ENCODE data around the gene TIGD4. TPM values are rescaled to one million over a fixed set of nuclear protein-coding genes. Genes with fewer than 3 reads are reported as not detected.

Gene TIGD4
- under 1 TPM; 0.28 to 0.64 TPM for total RNA-seq

GRCh38 chr4:152779513-152780266 is at the start of gene TIGD4, which contains the start of gene ARFIP1:
Gene TIGD4, minus strand, starts transcription at chr4:152779730. Its CDS starts 8,726 bp downstream, at chr4:152771004.
Gene ARFIP1, plus strand, starts transcription at chr4:152779954. Its CDS starts 49,680 bp downstream, at chr4:152829634.
- Histone ChIP-seq H3K9me3 (no peaks in the 10 kb centered on the region), H3K27ac (peak within 1 kb of the TSS; percentile 93 to 95), H3K36me3 (no peaks in the 10 kb centered on the region), H3K27me3 (replicated peaks; ENCODE audit: insufficient read depth) (no peaks in the 10 kb centered on the region), H3K4me1 (replicated peaks) (peaks cover 11% of the 10 kb centered on the region), H3K4me3 (peak within 1 kb of the TSS; percentile 66 to 79)
- intact Hi-C loops (cut with DNase I): loop anchor here (10.0 kb wide), 1 partner anchor 245 kb away; the partner anchor contains the start of gene FBXW7
- WGBS: 1% methylated on average over 55 of the region's 55 CpGs
- peak; percentile 98 for DNase-seq (ENCODE audit: low spot score)
- TF ChIP-seq CTCF (IDR thresholded peaks at IDR 0.05): peak in 3 of 4 experiments; percentile 14 to 36 (median 28)
- peak; percentile 69 for TF ChIP-seq POLR2A (IDR thresholded peaks at IDR 0.05)
- peak; percentile 98 for TF ChIP-seq POLR2AphosphoS5 (IDR thresholded peaks at IDR 0.05)

- TF ChIP-seq POLR2AphosphoS5 (IDR thresholded peaks at IDR 0.05): no peak
- no peak for TF ChIP-seq POLR2A (IDR thresholded peaks at IDR 0.05)
- TF ChIP-seq CTCF (IDR thresholded peaks at IDR 0.05): no peak
- no peaks in the 10 kb centered on the region for H3K9me3 ChIP-seq
- no peak overlapping the region for H3K4me3 ChIP-seq
- intact Hi-C loops (cut with DNase I): no loop called here
- WGBS: 88% methylated on average over 1 of the region's 1 CpG
- H3K36me3 ChIP-seq: no peaks in the 10 kb centered on the region
- DNase-seq (ENCODE audit: low spot score): no peak
- H3K27me3 ChIP-seq (replicated peaks; ENCODE audit: insufficient read depth): no peaks in the 10 kb centered on the region
- no peaks in the 10 kb centered on the region for H3K4me1 ChIP-seq (replicated peaks)
- H3K27ac ChIP-seq: no peak overlapping the region
Measured at GRCh38 chr4:152828122-152828521, 48.6 kb upstream of the TIGD4 start.

- intact Hi-C loops (cut with DNase I): no loop called here
- H3K27ac ChIP-seq: no peak overlapping the region
- no peaks in the 10 kb centered on the region for H3K27me3 ChIP-seq (replicated peaks; ENCODE audit: insufficient read depth)
- no peak overlapping the region for H3K4me3 ChIP-seq
- H3K4me1 ChIP-seq (replicated peaks): no peaks in the 10 kb centered on the region
- no peaks in the 10 kb centered on the region for H3K9me3 ChIP-seq
- TF ChIP-seq CTCF (IDR thresholded peaks at IDR 0.05) (no peak), POLR2AphosphoS5 (IDR thresholded peaks at IDR 0.05) (no peak), POLR2A (IDR thresholded peaks at IDR 0.05) (no peak)
- no peak for DNase-seq (ENCODE audit: low spot score)
- H3K36me3 ChIP-seq: no peaks in the 10 kb centered on the region
Measured at GRCh38 chr4:152825336-152825735, 45.8 kb upstream of the TIGD4 start.

- Histone ChIP-seq H3K27me3 (replicated peaks; ENCODE audit: insufficient read depth) (no peaks in the 10 kb centered on the region), H3K9me3 (no peaks in the 10 kb centered on the region), H3K36me3 (no peaks in the 10 kb centered on the region), H3K4me3 (no peak overlapping the region), H3K27ac (no peak overlapping the region), H3K4me1 (replicated peaks) (no peaks in the 10 kb centered on the region)
- intact Hi-C loops (cut with DNase I): no loop called here
- no peak for DNase-seq (ENCODE audit: low spot score)
- TF ChIP-seq POLR2A (IDR thresholded peaks at IDR 0.05): no peak
- TF ChIP-seq CTCF (IDR thresholded peaks at IDR 0.05): no peak
- no peak for TF ChIP-seq POLR2AphosphoS5 (IDR thresholded peaks at IDR 0.05)
- WGBS: 98% methylated on average over 2 of the region's 2 CpGs
Measured at GRCh38 chr4:152824561-152824960, 45.0 kb upstream of the TIGD4 start.

GRCh38 chr4:152822323-152822722 is 42.8 kb upstream of the TIGD4 start:
- DNase-seq (ENCODE audit: low spot score): peak; percentile 36
- Histone ChIP-seq H3K27me3 (replicated peaks; ENCODE audit: insufficient read depth) (no peaks in the 10 kb centered on the region), H3K27ac (peak overlapping the region in 1 of 2 donors; percentile 37), H3K36me3 (no peaks in the 10 kb centered on the region), H3K9me3 (no peaks in the 10 kb centered on the region), H3K4me1 (replicated peaks) (no peaks in the 10 kb centered on the region), H3K4me3 (no peak overlapping the region)
- 68% methylated on average over 1 of the region's 1 CpG for WGBS
- intact Hi-C loops (cut with DNase I): no loop called here
- TF ChIP-seq CTCF (IDR thresholded peaks at IDR 0.05): no peak
- TF ChIP-seq POLR2A (IDR thresholded peaks at IDR 0.05): no peak
- peak; percentile 78 for TF ChIP-seq POLR2AphosphoS5 (IDR thresholded peaks at IDR 0.05)
